Loucy (cell line): ENCODE data around the gene REPS2.

Experiments
- H2AFZ ChIP-seq: fragments of 200-600 bp; sonication (generic); 2 replicates; pipeline ENCODE4 v1.6.0; 2016; ENCODE audit warnings: antibody characterized with exemption, mild to moderate bottlenecking, low read length, moderate library complexity
- H3F3A ChIP-seq: fragments of 200-600 bp; 2 replicates; pipeline ENCODE4 v1.6.0; 2016; ENCODE audit warnings: antibody characterized with exemption, low read depth, mild to moderate bottlenecking
- H3K27me3 ChIP-seq: fragments of 200-600 bp; sonication (generic); 2 replicates; pipeline ENCODE4 v1.6.1; 2014; ENCODE audit warnings: low read length, mild to moderate bottlenecking; ENCODE audit not compliant: insufficient read depth, poor library complexity, severe bottlenecking
- H3K36me3 ChIP-seq: fragments of 200-600 bp; sonication (generic); 2 replicates; pipeline ENCODE4 v1.6.1; 2016; ENCODE audit warnings: low read length; ENCODE audit not compliant: insufficient read depth
- H3K4me1 ChIP-seq: fragments of 200-600 bp; sonication (generic); 2 replicates; pipeline ENCODE4 v1.5.1; 2014; ENCODE audit warnings: low read length, mild to moderate bottlenecking; ENCODE audit not compliant: insufficient read depth, poor library complexity, severe bottlenecking
- H3K4me2 ChIP-seq: fragments of 200-600 bp; sonication (generic); 2 replicates; pipeline ENCODE4 v1.6.0; 2014; ENCODE audit warnings: antibody characterized with exemption, low read length, low read depth, mild to moderate bottlenecking; ENCODE audit not compliant: poor library complexity, severe bottlenecking
- H3K4me3 ChIP-seq: fragments of 200-600 bp; sonication (generic); 2 replicates; pipeline ENCODE4 v1.5.1; 2014; ENCODE audit warnings: low read length, mild to moderate bottlenecking, mixed read lengths; ENCODE audit not compliant: poor library complexity, severe bottlenecking
- H3K79me2 ChIP-seq: fragments of 200-600 bp; sonication (generic); 2 replicates; pipeline ENCODE4 v1.6.1; 2014; ENCODE audit warnings: low read length; ENCODE audit not compliant: insufficient read depth
- H3K9ac ChIP-seq: fragments of 200-600 bp; sonication (generic); 2 replicates; pipeline ENCODE4 v1.6.0; 2014; ENCODE audit warnings: mild to moderate bottlenecking, low read depth, low read length, moderate library complexity; ENCODE audit not compliant: poor library complexity, severe bottlenecking
- H3K9me2 ChIP-seq: fragments of 200-600 bp; sonication (generic); replicated peaks from 2 replicates; pipeline ENCODE4 v1.6.1; 2016; ENCODE audit warnings: low read depth, low read length, mixed read lengths
- H3K9me3 ChIP-seq: fragments of 200-600 bp; sonication (generic); 2 replicates; pipeline ENCODE4 v1.6.1; 2014; ENCODE audit warnings: mild to moderate bottlenecking, antibody characterized with exemption, low read length, low read depth; ENCODE audit not compliant: insufficient read depth
- H4K20me1 ChIP-seq: fragments of 200-600 bp; sonication (generic); 2 replicates; pipeline ENCODE4 v1.6.0; 2014; ENCODE audit warnings: antibody characterized with exemption, low read length, mild to moderate bottlenecking; ENCODE audit not compliant: insufficient read depth, poor library complexity, severe bottlenecking
- EZH2phosphoT487 ChIP-seq: fragments of 200-600 bp; IDR thresholded peaks from 2 replicates; pipeline ENCODE4 v1.6.1; 2018; ENCODE audit warnings: antibody characterized with exemption, mild to moderate bottlenecking, moderate library complexity, borderline replicate concordance
- TF ChIP-seq, protein P1 (sequence below): fragments of 200-600 bp; sonication (generic); conservative IDR thresholded peaks from 2 replicates; pipeline ENCODE4 v1.5.1; 2014; ENCODE audit warnings: mild to moderate bottlenecking, antibody characterized with exemption, low read length

Gene REPS2

DNA sequence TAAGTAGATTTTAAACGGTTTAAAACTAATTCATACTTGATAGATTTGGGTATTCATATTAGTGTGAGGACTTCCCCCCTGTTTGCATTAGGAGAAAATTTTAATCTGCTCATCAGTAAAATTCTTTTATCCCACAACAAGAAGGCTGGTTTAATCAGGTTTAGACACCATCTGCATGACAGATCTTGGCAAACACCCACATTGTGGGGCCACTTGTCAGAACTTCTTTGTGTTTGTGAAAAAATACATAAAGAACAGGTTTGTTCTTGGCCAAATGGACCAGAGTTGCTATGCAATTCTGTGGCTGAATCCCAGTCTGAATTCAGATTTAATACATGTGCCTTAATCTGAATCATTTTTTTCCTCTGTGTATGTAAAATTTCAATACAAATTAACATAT, 121.1 kb downstream of the REPS2 start:
- Histone ChIP-seq H3K4me3 (no peak overlapping the region), H3K4me2 (no peak overlapping the region), H4K20me1 (no peaks in the 10 kb centered on the region), H3K9me3 (no peaks in the 10 kb centered on the region), H3K9me2 (no peaks in the 10 kb centered on the region), H3K79me2 (no peaks in the 10 kb centered on the region), H3K9ac (no peak overlapping the region), H3K4me1 (no peaks in the 10 kb centered on the region), H3K27me3 (no peaks in the 10 kb centered on the region), H3F3A (no peaks in the 10 kb centered on the region), H2AFZ (no peak overlapping the region), H3K36me3 (no peaks in the 10 kb centered on the region)
- TF ChIP-seq EZH2phosphoT487: no peak
- TF ChIP-seq, protein P1, sequence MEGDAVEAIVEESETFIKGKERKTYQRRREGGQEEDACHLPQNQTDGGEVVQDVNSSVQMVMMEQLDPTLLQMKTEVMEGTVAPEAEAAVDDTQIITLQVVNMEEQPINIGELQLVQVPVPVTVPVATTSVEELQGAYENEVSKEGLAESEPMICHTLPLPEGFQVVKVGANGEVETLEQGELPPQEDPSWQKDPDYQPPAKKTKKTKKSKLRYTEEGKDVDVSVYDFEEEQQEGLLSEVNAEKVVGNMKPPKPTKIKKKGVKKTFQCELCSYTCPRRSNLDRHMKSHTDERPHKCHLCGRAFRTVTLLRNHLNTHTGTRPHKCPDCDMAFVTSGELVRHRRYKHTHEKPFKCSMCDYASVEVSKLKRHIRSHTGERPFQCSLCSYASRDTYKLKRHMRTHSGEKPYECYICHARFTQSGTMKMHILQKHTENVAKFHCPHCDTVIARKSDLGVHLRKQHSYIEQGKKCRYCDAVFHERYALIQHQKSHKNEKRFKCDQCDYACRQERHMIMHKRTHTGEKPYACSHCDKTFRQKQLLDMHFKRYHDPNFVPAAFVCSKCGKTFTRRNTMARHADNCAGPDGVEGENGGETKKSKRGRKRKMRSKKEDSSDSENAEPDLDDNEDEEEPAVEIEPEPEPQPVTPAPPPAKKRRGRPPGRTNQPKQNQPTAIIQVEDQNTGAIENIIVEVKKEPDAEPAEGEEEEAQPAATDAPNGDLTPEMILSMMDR: no peak

DNA sequence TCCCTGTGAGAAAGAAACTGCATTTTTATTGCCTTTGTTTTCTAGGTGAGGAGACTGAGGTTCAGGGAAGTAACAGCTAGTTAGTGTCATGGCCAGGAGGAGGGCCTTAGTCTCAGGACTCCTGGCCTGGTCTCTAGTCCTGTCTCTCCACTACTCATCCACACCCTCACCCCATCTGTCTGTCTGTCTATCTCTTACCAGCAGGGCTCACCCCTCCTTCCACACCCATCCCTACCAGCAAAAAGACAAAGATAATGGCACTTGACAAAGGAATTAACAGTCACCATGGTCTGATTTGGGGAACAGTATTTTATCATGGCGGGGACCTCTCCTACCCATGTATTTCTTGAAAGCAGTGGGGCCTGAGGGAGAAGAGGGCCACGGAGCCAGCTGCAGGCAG, 125.8 kb downstream of the REPS2 start:
- Histone ChIP-seq H3K79me2 (no peaks in the 10 kb centered on the region), H3K36me3 (no peaks in the 10 kb centered on the region), H3K4me2 (no peak overlapping the region), H3K4me3 (no peak overlapping the region), H3K4me1 (no peaks in the 10 kb centered on the region), H4K20me1 (no peaks in the 10 kb centered on the region), H3F3A (no peaks in the 10 kb centered on the region), H3K9ac (no peak overlapping the region), H2AFZ (no peak overlapping the region), H3K9me2 (no peaks in the 10 kb centered on the region), H3K27me3 (no peaks in the 10 kb centered on the region), H3K9me3 (no peaks in the 10 kb centered on the region)
- TF ChIP-seq EZH2phosphoT487: no peak
- TF ChIP-seq, protein P1: no peak

DNA sequence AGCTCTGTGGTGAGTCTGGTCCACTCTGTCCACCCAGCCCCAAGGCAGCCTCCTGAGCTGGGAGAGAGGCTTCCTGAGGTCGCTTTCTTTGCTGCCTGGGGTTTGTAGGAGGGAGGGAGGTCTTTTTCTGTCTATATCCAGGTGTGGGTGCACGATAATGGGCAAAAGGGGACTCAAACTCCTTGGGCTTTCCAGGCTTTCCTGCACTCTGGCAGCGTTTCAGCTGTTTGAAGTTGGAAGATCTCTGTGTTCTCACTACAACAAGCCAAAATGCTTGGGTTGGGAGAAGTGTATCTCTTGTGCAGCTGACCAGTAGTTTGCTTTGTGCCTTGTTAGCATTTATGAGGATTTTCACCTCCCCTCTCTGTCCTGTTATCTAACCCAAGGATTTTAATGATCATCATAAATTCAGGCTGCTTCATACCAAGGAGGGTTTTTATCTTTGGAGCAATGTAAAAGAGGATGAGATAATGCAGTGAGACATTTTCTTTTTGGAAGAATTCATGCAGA, 126.3 kb downstream of the REPS2 start:
- no peaks in the 10 kb centered on the region for H4K20me1 ChIP-seq
- H3K4me2 ChIP-seq: no peak overlapping the region
- H3K36me3 ChIP-seq: no peaks in the 10 kb centered on the region
- H3K4me3 ChIP-seq: no peak overlapping the region
- no peak for TF ChIP-seq EZH2phosphoT487
- TF ChIP-seq, protein P1: no peak
- H3K9ac ChIP-seq: no peak overlapping the region
- no peaks in the 10 kb centered on the region for H3F3A ChIP-seq
- H2AFZ ChIP-seq: no peak overlapping the region
- no peaks in the 10 kb centered on the region for H3K9me2 ChIP-seq
- no peaks in the 10 kb centered on the region for H3K9me3 ChIP-seq
- no peaks in the 10 kb centered on the region for H3K79me2 ChIP-seq
- no peaks in the 10 kb centered on the region for H3K27me3 ChIP-seq
- no peaks in the 10 kb centered on the region for H3K4me1 ChIP-seq
